Keratinocyte (primary cell): ENCODE measurements around the gene ACOXL. TPM values are rescaled to one million over a fixed set of nuclear protein-coding genes. Genes with fewer than 3 reads are reported as not detected.

Source experiments
- DNase-seq: peaks from one replicate; pipeline ENCODE4 v3.0.0-alpha.2; 2011; ENCODE audit warnings: low read depth, missing footprints, low spot score
- FAIRE-seq: peaks from 2 replicates; lab custom pipeline; 2011; peaks lifted over from hg19 to GRCh38; lab: Jason Lieb, UNC
- H2AFZ ChIP-seq: 2 replicates; pipeline ENCODE4 v1.6.0; 2012; ENCODE audit warnings: low read length, control low read depth, inconsistent platforms; ENCODE audit not compliant: control insufficient read depth
- H3K27ac ChIP-seq: 2 replicates; pipeline ENCODE4 v1.5.1; 2011; ENCODE audit warnings: low read length; ENCODE audit not compliant: control insufficient read depth, insufficient read depth
- H3K27me3 ChIP-seq: 3 replicates; pipeline ENCODE4 v1.6.0; 2011; ENCODE audit warnings: low read length; ENCODE audit not compliant: control insufficient read depth, insufficient read depth; ENCODE audit errors: extremely low read depth
- H3K36me3 ChIP-seq, 2 experiments: 2 replicates in 1 of 2; 3 replicates in 1 of 2; pipeline ENCODE4 v1.5.1; 2011; ENCODE audit warnings: low read length in 2 of 2, mild to moderate bottlenecking in 1 of 2; ENCODE audit not compliant: control insufficient read depth in 2 of 2, insufficient read depth in 2 of 2; ENCODE audit errors: extremely low read depth in 1 of 2
- H3K4me1 ChIP-seq: 3 replicates; pipeline ENCODE4 v1.5.1; 2011; ENCODE audit warnings: low read length; ENCODE audit not compliant: control insufficient read depth, insufficient read depth; ENCODE audit errors: extremely low read depth
- H3K4me2 ChIP-seq: 3 replicates; pipeline ENCODE4 v1.6.0; 2011; ENCODE audit warnings: low read depth, low read length; ENCODE audit not compliant: control insufficient read depth, insufficient read depth; ENCODE audit errors: extremely low read depth
- H3K4me3 ChIP-seq, 3 experiments: fragments of 200-600 bp in 1 of 3; sonication (generic) in 1 of 3; 2 replicates in 2 of 3; 3 replicates in 1 of 3; pipeline ENCODE4 v1.5.1; 2011 to 2016; ENCODE audit warnings: low read length in 3 of 3, mild to moderate bottlenecking in 3 of 3, control low read depth in 2 of 3, inconsistent platforms in 1 of 3, low read depth in 1 of 3, mixed read lengths in 1 of 3, mixed run types in 1 of 3, moderate library complexity in 1 of 3; ENCODE audit not compliant: control insufficient read depth in 2 of 3, insufficient read depth in 2 of 3; ENCODE audit errors: extremely low read depth in 1 of 3
- H3K79me2 ChIP-seq: 2 replicates; pipeline ENCODE4 v1.6.0; 2012; ENCODE audit warnings: low read length; ENCODE audit not compliant: control insufficient read depth, insufficient read depth
- H3K9ac ChIP-seq: 3 replicates; pipeline ENCODE4 v1.6.0; 2011; ENCODE audit warnings: low read length; ENCODE audit not compliant: control insufficient read depth, insufficient read depth; ENCODE audit errors: extremely low read depth
- H3K9me1 ChIP-seq: 3 replicates; pipeline ENCODE4 v1.6.0; 2011; ENCODE audit warnings: low read length; ENCODE audit not compliant: control insufficient read depth, insufficient read depth; ENCODE audit errors: extremely low read depth
- H3K9me3 ChIP-seq: 2 replicates; pipeline ENCODE4 v1.5.1; 2012; ENCODE audit warnings: low read depth, low read length; ENCODE audit not compliant: control insufficient read depth
- H4K20me1 ChIP-seq: 3 replicates; pipeline ENCODE4 v1.6.0; 2011; ENCODE audit warnings: low read length; ENCODE audit not compliant: control insufficient read depth, insufficient read depth; ENCODE audit errors: extremely low read depth
- EZH2 ChIP-seq: IDR thresholded peaks from one replicate; pipeline ENCODE4 v1.6.1; 2012; ENCODE audit warnings: inconsistent platforms, mild to moderate bottlenecking, low read length, moderate library complexity
- dilution Hi-C: fragments of 300-500 bp; cut with MboI; formaldehyde crosslinking; loops from one replicate; pipeline ENCODE4 v1.7.0; 2020; ENCODE audit warnings: low sequenced_read_pairs; ENCODE audit not compliant: extremely low pct_ligation_motif_present
- polyA plus RNA-seq, 5 experiments: library from polyadenylated mRNA; depleted of rRNA in 3 of 5; stranded (reverse) in 3 of 5; stranded (forward) in 1 of 5; unstranded in 1 of 5; fragments of >200 nt; gene quantifications; 1 replicate in 1 of 5; 2 replicates in 3 of 5; 3 replicates in 1 of 5; pipeline versions ENCODE4 v1.2.1 to v1.2.3, GENCODE V29; 2011 to 2012; ENCODE audit warnings: missing spikeins in 2 of 5, low read depth in 1 of 5, low replicate concordance in 1 of 5
- TF ChIP-seq, protein P1 (sequence below), 3 experiments: IDR thresholded peaks in 1 of 3; conservative IDR thresholded peaks in 1 of 3; optimal IDR thresholded peaks in 1 of 3; 2 replicates in 2 of 3; 3 replicates in 1 of 3; pipeline versions ENCODE3 to v1.5.1; 2011; ENCODE audit warnings: low read length in 3 of 3, mild to moderate bottlenecking in 3 of 3, moderate library complexity in 2 of 3, control low read depth in 1 of 3, inconsistent platforms in 1 of 3; ENCODE audit not compliant: insufficient read depth in 2 of 3; ENCODE audit errors: extremely low read depth in 1 of 3

ACOXL gene
- polyA plus RNA-seq, 1 donor (not counting 4 experiments of a cell fraction or from before 2014, with no cell fraction given), result 0.04 TPM

- TF ChIP-seq, protein P1, sequence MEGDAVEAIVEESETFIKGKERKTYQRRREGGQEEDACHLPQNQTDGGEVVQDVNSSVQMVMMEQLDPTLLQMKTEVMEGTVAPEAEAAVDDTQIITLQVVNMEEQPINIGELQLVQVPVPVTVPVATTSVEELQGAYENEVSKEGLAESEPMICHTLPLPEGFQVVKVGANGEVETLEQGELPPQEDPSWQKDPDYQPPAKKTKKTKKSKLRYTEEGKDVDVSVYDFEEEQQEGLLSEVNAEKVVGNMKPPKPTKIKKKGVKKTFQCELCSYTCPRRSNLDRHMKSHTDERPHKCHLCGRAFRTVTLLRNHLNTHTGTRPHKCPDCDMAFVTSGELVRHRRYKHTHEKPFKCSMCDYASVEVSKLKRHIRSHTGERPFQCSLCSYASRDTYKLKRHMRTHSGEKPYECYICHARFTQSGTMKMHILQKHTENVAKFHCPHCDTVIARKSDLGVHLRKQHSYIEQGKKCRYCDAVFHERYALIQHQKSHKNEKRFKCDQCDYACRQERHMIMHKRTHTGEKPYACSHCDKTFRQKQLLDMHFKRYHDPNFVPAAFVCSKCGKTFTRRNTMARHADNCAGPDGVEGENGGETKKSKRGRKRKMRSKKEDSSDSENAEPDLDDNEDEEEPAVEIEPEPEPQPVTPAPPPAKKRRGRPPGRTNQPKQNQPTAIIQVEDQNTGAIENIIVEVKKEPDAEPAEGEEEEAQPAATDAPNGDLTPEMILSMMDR (optimal IDR thresholded peaks at IDR 0.05 in 1 of 3, IDR thresholded peaks at IDR 0.05 in 1 of 3, conservative IDR thresholded peaks at IDR 0.05 in 1 of 3; ENCODE audit: extremely low read depth in 1 of 3, insufficient read depth in 2 of 3, low read length in 3 of 3), result no peak
- TF ChIP-seq EZH2, result no peak
- no peaks in the 10 kb centered on the region for H3K79me2 ChIP-seq
- H3K9me1 ChIP-seq, result no peaks in the 10 kb centered on the region
- H3K27ac ChIP-seq, result no peak overlapping the region
- no peak overlapping the region for H3K4me2 ChIP-seq
- no peak overlapping the region for H3K9ac ChIP-seq
- no peaks in the 10 kb centered on the region for H3K36me3 ChIP-seq
- no peak overlapping the region for H2AFZ ChIP-seq
- dilution Hi-C loops, result no loop called here
- H3K4me1 ChIP-seq, result no peaks in the 10 kb centered on the region
- H3K4me3 ChIP-seq, result no peak overlapping the region
- DNase-seq, result no peak
- peaks cover 21% of the 10 kb centered on the region for H3K27me3 ChIP-seq
- H3K9me3 ChIP-seq, result no peaks in the 10 kb centered on the region
- FAIRE-seq, result no peak
- no peaks in the 10 kb centered on the region for H4K20me1 ChIP-seq
Observed at GRCh38 chr2:110870545-110870944, 138.2 kb downstream of the ACOXL start.

DNA sequence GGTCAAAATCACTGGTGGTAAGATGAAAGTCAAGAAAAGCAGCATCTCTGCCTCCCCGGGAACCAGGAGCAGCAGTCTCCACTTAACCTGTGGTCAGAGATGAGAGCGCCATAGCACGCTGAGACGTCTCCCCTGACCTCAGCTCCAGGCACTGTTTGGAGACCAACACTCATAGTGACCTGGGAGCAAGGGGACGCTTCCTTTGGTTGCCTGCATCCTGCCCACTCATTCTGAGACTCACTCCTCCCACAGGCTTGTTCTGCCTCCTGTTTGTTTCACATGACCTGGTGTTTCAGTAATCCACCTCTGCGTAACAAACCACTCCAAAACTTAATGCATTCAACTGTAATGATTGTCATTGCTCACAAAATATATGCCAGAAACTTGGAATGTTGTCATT is 139.3 kb downstream of the ACOXL start:
- no peak overlapping the region for H3K4me2 ChIP-seq
- no peak for FAIRE-seq
- no peaks in the 10 kb centered on the region for H4K20me1 ChIP-seq
- no peak for TF ChIP-seq EZH2
- TF ChIP-seq, protein P1 (optimal IDR thresholded peaks at IDR 0.05 in 1 of 3, IDR thresholded peaks at IDR 0.05 in 1 of 3, conservative IDR thresholded peaks at IDR 0.05 in 1 of 3; ENCODE audit: extremely low read depth in 1 of 3, insufficient read depth in 2 of 3, low read length in 3 of 3), result no peak
- H3K4me1 ChIP-seq, result no peaks in the 10 kb centered on the region
- H3K36me3 ChIP-seq, result no peaks in the 10 kb centered on the region
- no peak overlapping the region for H3K4me3 ChIP-seq
- H3K79me2 ChIP-seq, result no peaks in the 10 kb centered on the region
- H3K27me3 ChIP-seq, result peaks cover 20% of the 10 kb centered on the region
- no peak overlapping the region for H3K27ac ChIP-seq
- H3K9me1 ChIP-seq, result no peaks in the 10 kb centered on the region
- dilution Hi-C loops, result no loop called here
- DNase-seq, result no peak
- H3K9me3 ChIP-seq, result no peaks in the 10 kb centered on the region
- no peak overlapping the region for H2AFZ ChIP-seq
- H3K9ac ChIP-seq, result no peak overlapping the region
